ENCODE data around the gene PARD6A. TPM values are rescaled to one million over a fixed set of nuclear protein-coding genes. Genes with fewer than 3 reads are reported as not detected.
"Not testable (repeated sequence)": the region's sequence is repeated elsewhere in the genome, so short reads cannot be mapped to it uniquely, and the experiment has no call there.

PARD6A gene
- total RNA-seq, 4 donors from 2014 or later = 1.1 to 2.3 (median 2.1) TPM

- H3K9me3 ChIP-seq = no peaks in the 10 kb centered on the region
- TF ChIP-seq CTCF (IDR thresholded peaks at IDR 0.05) = no peak
- no peak for TF ChIP-seq POLR2A (IDR thresholded peaks at IDR 0.05)
- H3K27ac ChIP-seq = peak overlapping the region; percentile 44 to 80 (median 66)
- no peaks in the 10 kb centered on the region for H3K27me3 ChIP-seq
- H3K4me3 ChIP-seq = no peak overlapping the region
- intact Hi-C loops (cut with DNase I) = no loop called here
- WGBS, 2 donors = 76 to 86% methylated on average over 15 to 16 of the region's 17 CpGs
- H3K4me1 ChIP-seq = peaks cover 11 to 35% (median 12%) of the 10 kb centered on the region in 3 donors
- H3K36me3 ChIP-seq = peaks cover 0 to 46% (median 5%) of the 10 kb centered on the region in 3 donors
- DNase-seq = no peak
Observed at GRCh38 chr16:67685388-67686112, 24.8 kb downstream of the PARD6A start.

GRCh38 chr16:67693517-67694285 is 32.9 kb downstream of the PARD6A start:
- 85 to 90% methylated on average over 8 of the region's 8 CpGs for WGBS, 2 donors

GRCh38 chr16:67694611-67695010 is 33.9 kb downstream of the PARD6A start:
- no peaks in the 10 kb centered on the region for H3K9me3 ChIP-seq
- TF ChIP-seq CTCF (IDR thresholded peaks at IDR 0.05) (no peak), POLR2A (IDR thresholded peaks at IDR 0.05) (no peak)
- H3K4me3 ChIP-seq = no peak overlapping the region
- no peaks in the 10 kb centered on the region for H3K27me3 ChIP-seq
- H3K4me1 ChIP-seq = peaks cover 0 to 26% (median 4%) of the 10 kb centered on the region in 3 donors
- peaks cover 0 to 13% (median 0%) of the 10 kb centered on the region in 3 donors for H3K36me3 ChIP-seq
- 60 to 68% methylated on average over 2 of the region's 2 CpGs for WGBS, 2 donors
- intact Hi-C loops (cut with DNase I) = no loop called here
- DNase-seq = no peak
- H3K27ac ChIP-seq = no peak overlapping the region

More at GRCh38 chr16:67693517-67694285, 32.9 kb downstream of the PARD6A start:
- DNase-seq; H3K36me3 ChIP-seq; H3K27ac ChIP-seq; H3K4me3 ChIP-seq; H3K9me3 ChIP-seq; H3K27me3 ChIP-seq; intact Hi-C loops (cut with DNase I): not testable (repeated sequence)
- peaks cover 0 to 25% (median 4%) of the 10 kb centered on the region in 3 donors for H3K4me1 ChIP-seq

- Histone ChIP-seq H3K27me3 (no peaks in the 10 kb centered on the region), H3K36me3 (peaks cover 0 to 22% (median 0%) of the 10 kb centered on the region in 3 donors), H3K4me1 (peaks cover 0 to 28% (median 4%) of the 10 kb centered on the region in 3 donors), H3K9me3 (no peaks in the 10 kb centered on the region), H3K27ac (peak overlapping the region; percentile 43 to 78 (median 74)), H3K4me3 (no peak overlapping the region)
- no peak for DNase-seq
- intact Hi-C loops (cut with DNase I) = no loop called here
- no peak for TF ChIP-seq POLR2A (IDR thresholded peaks at IDR 0.05)
- no peak for TF ChIP-seq CTCF (IDR thresholded peaks at IDR 0.05)
- WGBS, 2 donors = 63 to 76% methylated on average over 4 of the region's 4 CpGs
Observed at GRCh38 chr16:67697422-67698185, 36.8 kb downstream of the PARD6A start.

GRCh38 chr16:67699265-67699664 is 38.5 kb downstream of the PARD6A start:
- no peaks in the 10 kb centered on the region for H3K27me3 ChIP-seq
- no peak for DNase-seq

More at GRCh38 chr16:67699265-67699664, 38.5 kb downstream of the PARD6A start:
- Histone ChIP-seq H3K4me1 (peaks cover 0 to 44% (median 4%) of the 10 kb centered on the region in 3 donors), H3K4me3 (no peak overlapping the region), H3K36me3 (peaks cover 0 to 22% (median 0%) of the 10 kb centered on the region in 3 donors), H3K9me3 (no peaks in the 10 kb centered on the region), H3K27ac (no peak overlapping the region)
- 84 to 97% methylated on average over 6 to 7 of the region's 7 CpGs for WGBS, 2 donors
- intact Hi-C loops (cut with DNase I) = no loop called here
- TF ChIP-seq CTCF (IDR thresholded peaks at IDR 0.05) = no peak
- TF ChIP-seq POLR2A (IDR thresholded peaks at IDR 0.05) = no peak
